Tibial nerve (tissue), 4 donors: ENCODE data around the gene CAPN13. TPM values are rescaled to one million over a fixed set of nuclear protein-coding genes. Genes with fewer than 3 reads are reported as not detected.

Experiments used
- DNase-seq, 2 donors: peaks; one replicate each; pipeline ENCODE4 v3.0.0-alpha.2; 2019; ENCODE audit warnings: low spot score in 2 of 2
- H3K27ac ChIP-seq, 4 donors: fragments of 200-600 bp; sonication (generic) in 3 of 4; one replicate each; pipeline ENCODE4 v1.5.1; 2017 to 2019; ENCODE audit warnings: mild to moderate bottlenecking in 1 of 4
- H3K27me3 ChIP-seq, 2 donors: fragments of 200-600 bp; sonication (generic) in 1 of 2; one replicate each; pipeline versions ENCODE4 v1.5.1 to v1.6.0; 2017 to 2019
- H3K36me3 ChIP-seq, 3 donors: fragments of 200-600 bp; sonication (generic); one replicate each; pipeline ENCODE4 v1.5.1; 2018 to 2019
- H3K4me1 ChIP-seq, 4 donors: fragments of 200-600 bp; sonication (generic) in 3 of 4; one replicate each; pipeline ENCODE4 v1.5.1; 2017 to 2019
- H3K4me3 ChIP-seq, 4 donors: fragments of 200-600 bp; sonication (generic) in 3 of 4; one replicate each; pipeline ENCODE4 v1.5.1; 2017 to 2019; ENCODE audit warnings: mild to moderate bottlenecking in 1 of 4, moderate library complexity in 1 of 4
- H3K9me3 ChIP-seq, 4 donors: fragments of 200-600 bp; sonication (generic) in 3 of 4; one replicate each; pipeline ENCODE4 v1.5.1; 2017 to 2019
- EP300 ChIP-seq, 2 donors: sonication (generic); formaldehyde crosslinking; IDR thresholded peaks; one replicate each; pipeline ENCODE4 v1.6.1; 2017; ENCODE audit warnings: antibody characterized with exemption in 2 of 2, mild to moderate bottlenecking in 1 of 2
- POLR2A ChIP-seq, 2 donors: fragments of 450-650 bp; IDR thresholded peaks; one replicate each; pipeline ENCODE4 v1.6.1; 2017; ENCODE audit warnings: antibody characterized with exemption in 2 of 2, mild to moderate bottlenecking in 2 of 2, moderate library complexity in 2 of 2
- WGBS, 2 donors: methylation state at CpG; one replicate each; pipeline ENCODE4 v1.1.5; 2018; 5-methylcytosine and 5-hydroxymethylcytosine counted together
- total RNA-seq, 4 donors: library from RNA; depleted of rRNA; stranded (reverse); fragments of >200 nt; gene quantifications; one replicate each; pipeline ENCODE4 v1.1.0, GENCODE V29; 2016
- TF ChIP-seq, protein P1 (sequence below), 5 experiments: fragments of 200-600 bp in 3 of 5; fragments of 450-650 bp in 2 of 5; sonication (generic) in 3 of 5; IDR thresholded peaks; one replicate each; pipeline ENCODE4 v1.5.1; 2016 to 2019; ENCODE audit warnings: antibody characterized with exemption in 5 of 5, mild to moderate bottlenecking in 3 of 5, moderate library complexity in 2 of 5

CAPN13 gene
- total RNA-seq, 4 donors from 2014 or later, result not detected

DNA sequence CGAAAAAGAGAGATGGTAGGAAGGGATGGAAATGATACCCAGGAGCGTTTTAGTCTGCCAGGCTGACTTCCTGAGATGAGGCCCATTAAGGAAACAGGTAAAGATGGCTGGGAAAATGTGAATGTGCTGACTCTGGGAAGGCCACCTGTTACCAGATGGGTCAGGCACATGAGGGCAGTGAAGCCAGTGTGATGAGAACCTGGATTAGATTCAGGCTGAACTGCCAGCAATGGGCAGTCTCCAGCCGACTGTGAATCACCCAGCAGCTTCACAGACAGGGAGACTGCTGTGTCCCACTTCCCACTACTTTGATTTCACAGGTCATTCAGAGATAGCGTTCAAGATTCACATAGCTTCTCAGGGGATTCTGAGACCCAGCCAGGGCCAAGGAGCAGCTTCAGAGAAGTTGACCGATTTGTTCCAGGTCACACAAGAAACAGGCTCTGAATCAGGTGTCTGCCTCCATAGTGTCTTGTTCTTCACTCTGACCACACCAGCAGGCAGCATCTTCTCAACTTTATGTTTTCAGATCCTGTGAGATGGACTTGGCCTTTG, 26.4 kb downstream of the CAPN13 start:
- DNase-seq, result no peak
- Histone ChIP-seq H3K36me3 (no peaks in the 10 kb centered on the region), H3K9me3 (no peaks in the 10 kb centered on the region), H3K27me3 (no peaks in the 10 kb centered on the region), H3K4me3 (no peak overlapping the region), H3K4me1 (no peaks in the 10 kb centered on the region), H3K27ac (no peak overlapping the region)
- TF ChIP-seq, protein P1, sequence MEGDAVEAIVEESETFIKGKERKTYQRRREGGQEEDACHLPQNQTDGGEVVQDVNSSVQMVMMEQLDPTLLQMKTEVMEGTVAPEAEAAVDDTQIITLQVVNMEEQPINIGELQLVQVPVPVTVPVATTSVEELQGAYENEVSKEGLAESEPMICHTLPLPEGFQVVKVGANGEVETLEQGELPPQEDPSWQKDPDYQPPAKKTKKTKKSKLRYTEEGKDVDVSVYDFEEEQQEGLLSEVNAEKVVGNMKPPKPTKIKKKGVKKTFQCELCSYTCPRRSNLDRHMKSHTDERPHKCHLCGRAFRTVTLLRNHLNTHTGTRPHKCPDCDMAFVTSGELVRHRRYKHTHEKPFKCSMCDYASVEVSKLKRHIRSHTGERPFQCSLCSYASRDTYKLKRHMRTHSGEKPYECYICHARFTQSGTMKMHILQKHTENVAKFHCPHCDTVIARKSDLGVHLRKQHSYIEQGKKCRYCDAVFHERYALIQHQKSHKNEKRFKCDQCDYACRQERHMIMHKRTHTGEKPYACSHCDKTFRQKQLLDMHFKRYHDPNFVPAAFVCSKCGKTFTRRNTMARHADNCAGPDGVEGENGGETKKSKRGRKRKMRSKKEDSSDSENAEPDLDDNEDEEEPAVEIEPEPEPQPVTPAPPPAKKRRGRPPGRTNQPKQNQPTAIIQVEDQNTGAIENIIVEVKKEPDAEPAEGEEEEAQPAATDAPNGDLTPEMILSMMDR (IDR thresholded peaks at IDR 0.05), result no peak
- TF ChIP-seq EP300 (IDR thresholded peaks at IDR 0.05), result no peak
- no peak for TF ChIP-seq POLR2A (IDR thresholded peaks at IDR 0.05)
- 85 to 88% methylated on average over 5 of the region's 5 CpGs for WGBS, 2 donors

DNA sequence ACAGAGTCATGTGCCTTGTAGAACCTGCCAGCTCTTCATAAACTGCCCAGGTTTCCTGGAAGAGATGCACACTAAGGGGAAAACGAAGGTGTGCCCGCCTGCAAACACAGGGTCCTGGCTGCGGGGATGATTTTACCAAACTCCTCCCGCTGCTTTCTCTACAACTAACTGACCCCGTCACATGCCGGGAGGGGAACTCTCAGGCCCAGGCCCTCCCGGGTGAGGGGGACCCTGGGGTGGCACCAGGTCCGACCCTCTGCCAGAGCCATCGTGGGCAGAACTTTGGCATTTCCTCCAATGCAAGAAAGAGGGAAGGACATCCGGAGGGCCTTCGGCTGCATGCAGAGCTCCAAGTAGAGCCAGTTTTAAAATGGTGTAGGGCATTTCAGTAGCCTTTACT, 28.6 kb downstream of the CAPN13 start:
- H3K36me3 ChIP-seq, result no peaks in the 10 kb centered on the region
- H3K27me3 ChIP-seq, result no peaks in the 10 kb centered on the region
- no peak overlapping the region for H3K4me3 ChIP-seq
- no peak overlapping the region for H3K27ac ChIP-seq
- H3K9me3 ChIP-seq, result no peaks in the 10 kb centered on the region
- no peaks in the 10 kb centered on the region for H3K4me1 ChIP-seq
- no peak for DNase-seq
- TF ChIP-seq EP300 (IDR thresholded peaks at IDR 0.05), result no peak
- no peak for TF ChIP-seq POLR2A (IDR thresholded peaks at IDR 0.05)
- TF ChIP-seq, protein P1 (IDR thresholded peaks at IDR 0.05), result no peak
- WGBS, 2 donors, result 90 to 92% methylated on average over 11 of the region's 11 CpGs

DNA sequence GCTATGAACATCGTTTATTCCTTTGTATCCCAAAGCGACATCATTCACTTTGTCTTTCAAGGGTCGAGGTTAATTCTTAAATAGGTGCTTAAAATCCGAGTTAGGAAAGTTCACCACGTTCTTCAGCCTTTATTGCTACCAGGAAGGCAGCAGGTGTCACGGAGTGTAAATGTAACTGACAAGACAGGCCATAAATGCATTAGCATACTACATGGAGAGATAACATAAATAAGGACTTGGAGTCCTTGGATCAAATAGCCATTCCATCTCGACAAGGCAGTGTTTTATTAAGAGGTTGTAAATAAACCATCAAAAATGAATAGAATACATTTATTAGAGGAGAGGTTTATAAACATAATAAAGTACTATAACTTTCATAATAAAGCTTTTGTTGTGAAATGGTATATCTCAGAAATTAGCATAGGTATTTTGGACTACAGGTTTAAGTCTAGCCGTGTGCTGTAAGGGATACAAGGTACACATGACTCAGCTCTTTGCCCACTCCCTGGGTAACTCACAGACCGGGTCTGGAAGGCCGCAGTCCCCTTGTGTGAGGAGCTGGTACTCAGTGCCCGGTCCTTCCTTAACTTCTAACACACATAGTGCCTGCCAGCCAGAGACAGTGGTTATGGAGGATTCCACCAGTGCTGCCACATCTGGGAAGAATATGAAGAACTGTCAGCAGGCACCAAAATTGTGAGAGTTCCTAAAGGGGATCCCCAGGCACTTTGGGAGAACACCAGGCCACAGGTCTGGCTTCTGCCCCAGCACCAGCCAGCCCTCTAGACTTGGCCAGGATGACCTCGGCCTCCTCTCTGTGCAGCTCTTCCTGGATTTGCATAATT, 29.4 kb downstream of the CAPN13 start:
- Histone ChIP-seq H3K27ac (no peak overlapping the region), H3K36me3 (no peaks in the 10 kb centered on the region), H3K27me3 (no peaks in the 10 kb centered on the region), H3K9me3 (no peaks in the 10 kb centered on the region), H3K4me3 (no peak overlapping the region), H3K4me1 (no peaks in the 10 kb centered on the region)
- 68% methylated on average over 12 of the region's 12 CpGs for WGBS, 2 donors
- DNase-seq, result no peak
- TF ChIP-seq EP300 (IDR thresholded peaks at IDR 0.05) (no peak), POLR2A (IDR thresholded peaks at IDR 0.05) (no peak)
- TF ChIP-seq, protein P1 (IDR thresholded peaks at IDR 0.05), result no peak

DNA sequence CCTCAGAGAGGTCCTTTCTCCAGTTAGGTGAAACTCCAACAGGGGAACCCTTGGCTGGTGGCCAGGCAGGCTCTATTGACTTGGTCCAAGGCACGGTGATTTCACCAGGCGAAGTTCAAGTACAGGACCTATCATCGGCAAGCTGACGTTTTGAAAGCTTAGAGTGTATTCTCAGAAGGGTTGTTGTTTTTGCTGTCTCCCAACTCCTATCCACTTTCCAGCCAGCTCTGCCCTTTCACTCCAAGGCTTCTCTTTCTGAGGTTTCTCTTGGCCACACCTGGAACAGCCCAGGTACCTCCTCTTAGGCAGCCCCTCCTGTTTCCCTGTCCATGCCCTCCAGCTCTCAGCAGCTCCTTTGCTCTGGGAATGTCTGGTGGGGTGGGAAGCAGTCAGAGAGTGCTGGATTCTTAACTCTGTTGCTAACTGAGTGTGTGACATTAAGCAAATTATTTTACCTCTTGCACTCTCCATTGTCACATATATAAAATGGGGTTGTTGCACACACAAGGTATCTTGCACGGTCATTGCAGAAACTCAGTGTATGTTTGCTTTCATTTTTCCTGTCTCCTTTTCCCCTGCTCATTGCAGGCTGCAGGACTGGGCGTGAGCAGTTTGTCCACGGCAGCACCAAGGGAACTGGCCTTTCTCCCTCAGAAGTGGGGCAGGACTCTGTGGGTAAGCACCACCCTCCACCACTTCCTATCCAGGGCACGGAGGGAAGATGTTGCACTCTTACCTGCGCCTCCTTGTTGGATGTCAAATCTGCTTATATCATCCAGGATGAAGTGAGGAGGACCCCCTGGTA, 30.2 kb downstream of the CAPN13 start:
- TF ChIP-seq EP300 (IDR thresholded peaks at IDR 0.05), result no peak
- no peaks in the 10 kb centered on the region for H3K9me3 ChIP-seq
- no peaks in the 10 kb centered on the region for H3K4me1 ChIP-seq
- no peaks in the 10 kb centered on the region for H3K36me3 ChIP-seq
- no peak overlapping the region for H3K27ac ChIP-seq
- H3K27me3 ChIP-seq, result no peaks in the 10 kb centered on the region
- H3K4me3 ChIP-seq, result no peak overlapping the region
- no peak for DNase-seq
- 58 to 66% methylated on average over 9 of the region's 9 CpGs for WGBS, 2 donors

DNA sequence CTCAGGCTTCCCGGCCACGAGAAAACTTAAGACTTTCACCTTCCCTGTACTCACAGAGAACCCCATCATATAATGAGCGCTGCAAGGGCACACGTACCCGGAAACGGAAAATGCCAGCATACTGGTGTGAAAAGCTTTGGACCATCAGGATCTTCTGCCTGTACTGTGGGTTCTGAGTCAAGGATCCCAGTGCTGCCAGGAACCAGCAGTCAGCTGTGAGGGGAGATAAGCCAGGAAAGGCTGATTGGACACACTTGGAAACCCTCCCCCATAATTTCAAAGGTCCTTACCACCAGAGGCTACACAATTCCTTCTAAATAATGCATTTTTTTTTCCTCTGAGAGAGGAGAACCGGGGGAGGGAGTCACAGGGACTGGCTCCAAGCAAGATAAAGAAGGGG, 31.4 kb downstream of the CAPN13 start:
- H3K27me3 ChIP-seq, result no peaks in the 10 kb centered on the region
- no peaks in the 10 kb centered on the region for H3K36me3 ChIP-seq
- no peak overlapping the region for H3K4me3 ChIP-seq
- H3K9me3 ChIP-seq, result no peaks in the 10 kb centered on the region
- no peaks in the 10 kb centered on the region for H3K4me1 ChIP-seq
- no peak overlapping the region for H3K27ac ChIP-seq
- WGBS, 2 donors, result 57 to 58% methylated on average over 7 of the region's 7 CpGs
- TF ChIP-seq EP300 (IDR thresholded peaks at IDR 0.05) (no peak), POLR2A (IDR thresholded peaks at IDR 0.05) (no peak)
- TF ChIP-seq, protein P1 (IDR thresholded peaks at IDR 0.05), result no peak
- no peak for DNase-seq
